CD4-positive, alpha-beta T cell treated with Interleukin-15 for 4 hours (primary cell): ENCODE data around the gene OR10H5.

Source experiments
- DNase-seq: peaks from one replicate; pipeline ENCODE4 v3.0.0-alpha.2; 2020; ENCODE audit warnings: low spot score

OR10H5 gene

DNA sequence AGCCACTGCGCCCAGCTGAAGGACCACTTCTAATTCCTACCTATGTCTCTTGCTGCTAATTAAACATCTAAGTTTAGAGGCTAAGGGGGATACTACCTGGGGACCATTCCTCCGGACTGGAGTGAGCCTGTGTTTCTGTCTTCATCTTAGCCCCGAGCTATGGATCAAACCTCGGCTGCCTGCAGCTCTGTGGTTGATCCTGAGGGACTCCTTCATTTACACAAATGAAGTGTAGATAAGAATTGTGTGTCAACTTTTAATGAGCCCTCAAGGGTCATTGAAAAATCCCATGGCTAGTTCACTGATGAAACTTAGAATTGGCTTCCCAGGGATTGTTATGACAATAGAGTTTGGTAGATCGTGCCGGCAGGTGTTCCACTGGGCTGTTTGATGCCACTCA, 59.5 kb downstream of the OR10H5 start:
- DNase-seq: no peak

DNA sequence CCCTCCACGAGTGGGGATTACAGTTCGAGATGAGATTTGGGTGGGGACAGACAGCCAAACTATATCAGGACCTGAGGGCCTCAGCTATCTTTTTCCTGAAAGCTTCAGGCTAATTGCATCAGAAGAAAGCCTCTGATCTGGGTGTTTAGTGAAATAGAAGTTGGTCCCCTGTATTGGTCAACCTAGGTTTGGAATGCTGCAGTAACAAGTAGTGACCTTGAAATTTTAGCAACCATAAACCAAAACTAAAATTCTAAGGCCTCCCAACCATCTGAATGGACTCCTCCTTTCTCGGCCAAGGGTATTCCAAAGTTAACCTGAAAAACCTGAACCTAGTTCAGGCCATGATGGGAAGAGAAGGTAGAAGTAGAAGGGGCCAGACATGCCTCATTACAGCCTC, 62.9 kb downstream of the OR10H5 start:
- no peak for DNase-seq
